ENCODE measurements around the gene NR3C2.

DNA sequence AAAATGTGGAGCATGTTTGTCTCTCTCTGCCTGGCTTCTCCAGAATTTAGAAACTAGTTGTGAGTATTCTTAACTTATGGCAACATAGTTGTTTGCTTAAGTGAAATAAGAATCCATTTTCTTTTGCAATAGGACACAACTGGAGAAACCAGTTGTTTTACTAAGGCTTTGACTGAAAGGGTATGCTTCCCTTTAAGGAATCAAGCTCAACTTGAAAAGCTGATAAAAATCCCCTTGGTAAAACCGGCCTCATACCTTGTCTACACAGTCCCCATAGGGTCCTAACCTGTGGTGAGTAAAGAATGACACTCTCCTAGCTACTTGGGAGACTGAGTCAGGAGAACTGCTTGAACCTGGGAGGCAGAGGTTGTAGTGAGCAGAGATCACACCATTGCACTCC lies 139.8 kb downstream of the NR3C2 start:
- no peak for TF ChIP-seq CTCF (conservative IDR thresholded peaks at IDR 0.05; ENCODE audit: low read depth, low read length)
- no peak for TF ChIP-seq RCOR1 (IDR thresholded peaks at IDR 0.05; ENCODE audit: insufficient replicate concordance, low read length)
- TF ChIP-seq POLR2A (IDR thresholded peaks at IDR 0.05; ENCODE audit: low read depth, low read length), result no peak
- TF ChIP-seq SMC3 (IDR thresholded peaks at IDR 0.05; ENCODE audit: low read depth, low read length), result no peak
- no peak for TF ChIP-seq RAD21 (IDR thresholded peaks at IDR 0.05; ENCODE audit: low read length)

All from IMR-90 (cell line).